Endothelial cell of umbilical vein (primary cell): ENCODE results near the gene DHTKD1. TPM values are rescaled to one million over a fixed set of nuclear protein-coding genes. Genes with fewer than 3 reads are reported as not detected.

Experiments
- BruUV-seq: library from RNA; stranded (reverse); fragments of 400-500 nt; replicated peaks from 2 replicates; lab custom pipeline; 2021; lab: Mats Ljungman, UMichigan
- CTCF ChIA-PET: fragments of 300-600, 350-600 bp; sonication (Branson Sonifier 250); formaldehyde crosslinking; loops from one replicate; lab custom pipeline; 2021; ENCODE audit warnings: antibody characterized with exemption, inconsistent platforms; lab: Charles Lee
- POLR2A ChIA-PET: fragments of 300-600, 350-600 bp; sonication (Branson Sonifier 250); formaldehyde crosslinking; loops from one replicate; lab custom pipeline; 2021; ENCODE audit warnings: antibody characterized with exemption, inconsistent platforms; lab: Charles Lee
- DNase-seq: peaks from one replicate; pipeline ENCODE4 v3.0.0-alpha.2; 2011; ENCODE audit warnings: low read depth, low spot score
- FAIRE-seq: peaks from 2 replicates; lab custom pipeline; 2011; peaks lifted over from hg19 to GRCh38; lab: Jason Lieb, UNC
- H2AFZ ChIP-seq: 2 replicates; pipeline ENCODE4 v1.6.0; 2012; ENCODE audit warnings: low read depth, low read length, control low read depth, inconsistent platforms
- H3K27ac ChIP-seq: 2 replicates; pipeline ENCODE4 v1.5.1; 2011; ENCODE audit warnings: low read depth, mild to moderate bottlenecking, control low read depth, low read length, moderate library complexity; ENCODE audit not compliant: insufficient read depth
- H3K27me3 ChIP-seq, 2 experiments: 2 replicates each; pipeline versions ENCODE4 v1.6.0 to v1.6.1; 2011; ENCODE audit warnings: low read length in 2 of 2, mixed read lengths in 1 of 2; ENCODE audit not compliant: control insufficient read depth in 2 of 2, insufficient read depth in 2 of 2
- H3K36me3 ChIP-seq, 2 experiments: 2 replicates in 1 of 2; 3 replicates in 1 of 2; pipeline ENCODE4 v1.5.1; 2011; ENCODE audit warnings: low read length in 2 of 2, mild to moderate bottlenecking in 1 of 2, moderate library complexity in 1 of 2; ENCODE audit not compliant: control insufficient read depth in 2 of 2, insufficient read depth in 2 of 2; ENCODE audit errors: extremely low read depth in 1 of 2
- H3K4me1 ChIP-seq: 3 replicates; pipeline ENCODE4 v1.5.1; 2011; ENCODE audit warnings: mild to moderate bottlenecking, low read length; ENCODE audit not compliant: control insufficient read depth, insufficient read depth; ENCODE audit errors: extremely low read depth
- H3K4me2 ChIP-seq: 2 replicates; pipeline ENCODE4 v1.6.1; 2011; ENCODE audit warnings: low read length, control low read depth, mixed read lengths; ENCODE audit not compliant: insufficient read depth
- H3K4me3 ChIP-seq, 3 experiments: fragments of 200-600 bp in 1 of 3; sonication (generic), shearing (Covaris generic) in 1 of 3; replicated peaks in 1 of 3; 2 replicates each; pipeline ENCODE4 v1.5.1; 2011 to 2016; ENCODE audit warnings: control low read depth in 3 of 3, low read length in 3 of 3, mild to moderate bottlenecking in 2 of 3, inconsistent platforms in 1 of 3, low read depth in 1 of 3, moderate library complexity in 1 of 3; ENCODE audit not compliant: insufficient read depth in 1 of 3
- H3K79me2 ChIP-seq: 2 replicates; pipeline ENCODE4 v1.6.0; 2012; ENCODE audit warnings: low read length, inconsistent platforms; ENCODE audit not compliant: control insufficient read depth, insufficient read depth
- H3K9ac ChIP-seq: replicated peaks from 2 replicates; pipeline ENCODE3; 2011; ENCODE audit warnings: low read length, control low read depth; ENCODE audit not compliant: insufficient read depth; ENCODE audit errors: extremely low read depth
- H3K9me1 ChIP-seq: replicated peaks from 3 replicates; pipeline ENCODE4 v1.6.0; 2011; ENCODE audit warnings: mild to moderate bottlenecking, low read length; ENCODE audit not compliant: control insufficient read depth, insufficient read depth; ENCODE audit errors: extremely low read depth
- H3K9me3 ChIP-seq: replicated peaks from 2 replicates; pipeline ENCODE4 v1.5.1; 2012; ENCODE audit warnings: low read length, inconsistent platforms; ENCODE audit not compliant: control insufficient read depth, insufficient read depth
- H4K20me1 ChIP-seq: replicated peaks from 2 replicates; pipeline ENCODE3; 2011; ENCODE audit warnings: mild to moderate bottlenecking, low read length; ENCODE audit not compliant: control insufficient read depth, insufficient read depth; ENCODE audit errors: extremely low read depth
- CTCF ChIP-seq, 2 donors: IDR thresholded peaks; 1 replicate in 1 of 2; 2 replicates in 1 of 2; pipeline ENCODE4 v1.5.1; 2011; ENCODE audit warnings: low read length in 2 of 2, mild to moderate bottlenecking in 2 of 2, moderate library complexity in 2 of 2, control low read depth in 1 of 2, inconsistent platforms in 1 of 2, low read depth in 1 of 2; ENCODE audit not compliant: insufficient read depth in 1 of 2; ENCODE audit errors: extremely low read depth in 1 of 2
- EZH2 ChIP-seq: IDR thresholded peaks from 2 replicates; pipeline ENCODE4 v1.6.1; 2012; ENCODE audit warnings: borderline replicate concordance, low read depth, mild to moderate bottlenecking, moderate library complexity, low read length, inconsistent platforms; ENCODE audit not compliant: severe bottlenecking
- FOS ChIP-seq: IDR thresholded peaks from 2 replicates; pipeline ENCODE4 v1.6.1; 2011; ENCODE audit warnings: mild to moderate bottlenecking, low read length, moderate library complexity, borderline replicate concordance; ENCODE audit not compliant: insufficient read depth
- GATA2 ChIP-seq: IDR thresholded peaks from 2 replicates; pipeline ENCODE4 v1.7.0; 2011; ENCODE audit warnings: low read depth, mild to moderate bottlenecking, moderate library complexity, mixed read lengths, low read length; ENCODE audit not compliant: insufficient read length, insufficient read depth
- JUN ChIP-seq: IDR thresholded peaks from 2 replicates; pipeline ENCODE4 v1.6.1; 2011; ENCODE audit warnings: borderline replicate concordance, low read depth; ENCODE audit not compliant: insufficient read length, insufficient read depth
- MYC ChIP-seq: IDR thresholded peaks from one replicate; pipeline ENCODE4 v1.6.1; 2011; ENCODE audit warnings: mild to moderate bottlenecking, low read depth, low read length
- POLR2A ChIP-seq: IDR thresholded peaks from 2 replicates; pipeline ENCODE4 v1.6.1; 2012; ENCODE audit warnings: low read depth, mild to moderate bottlenecking, control low read depth, low read length
- POLR2AphosphoS5 ChIP-seq: IDR thresholded peaks from 2 replicates; pipeline ENCODE4 v1.6.1; 2012; ENCODE audit warnings: low read depth, mild to moderate bottlenecking, control low read depth, low read length, moderate library complexity; ENCODE audit not compliant: insufficient read depth
- dilution Hi-C: fragments of 300-500 bp; cut with MboI; formaldehyde crosslinking; loops from one replicate; pipeline ENCODE4 v1.15.0; 2019; ENCODE audit warnings: low sequenced_read_pairs; ENCODE audit not compliant: extremely low pct_ligation_motif_present
- intact Hi-C: fragments of 100-400 bp; cut with micrococcal nuclease; formaldehyde crosslinking; loops from one replicate; pipeline ENCODE4 v1.10.0; 2022
- polyA plus RNA-seq, 4 experiments: library from polyadenylated mRNA; depleted of rRNA in 3 of 4; stranded (reverse) in 3 of 4; unstranded in 1 of 4; fragments of >200 nt; gene quantifications; 2 replicates each; pipeline versions ENCODE4 v1.2.1 to v1.2.3, GENCODE V29; 2011 to 2012; ENCODE audit warnings: missing spikeins in 1 of 4
- total RNA-seq: library from RNA; stranded (reverse); gene quantifications from 2 replicates; pipeline ENCODE4 v1.2.3, GENCODE V29; 2021
- TF ChIP-seq, protein P1 (sequence below): IDR thresholded peaks from 2 replicates; pipeline ENCODE4 v1.6.1; 2011; ENCODE audit not compliant: insufficient read depth, insufficient read length

The DHTKD1 gene
- total and polyA plus RNA-seq, 2 donors (not counting 3 experiments of a cell fraction or from before 2014, with no cell fraction given), result 15.3 to 22.9 TPM

- H3K4me1 ChIP-seq, result no peaks in the 10 kb centered on the region
- no peaks in the 10 kb centered on the region for H3K9me3 ChIP-seq
- dilution Hi-C loops, result no loop called here
- CTCF ChIA-PET, result no interaction called here
- H3K79me2 ChIP-seq, result peaks cover 32% of the 10 kb centered on the region
- no peak overlapping the region for H3K4me2 ChIP-seq
- no peaks in the 10 kb centered on the region for H3K36me3 ChIP-seq
- H4K20me1 ChIP-seq, result no peaks in the 10 kb centered on the region
- intact Hi-C loops, result no loop called here
- BruUV-seq, result no TSS peak
- H3K9me1 ChIP-seq, result no peaks in the 10 kb centered on the region
- no peak overlapping the region for H2AFZ ChIP-seq
- no peak overlapping the region for H3K27ac ChIP-seq
- POLR2A ChIA-PET, result no interaction called here
- no peaks in the 10 kb centered on the region for H3K27me3 ChIP-seq
- H3K4me3 ChIP-seq, result no peak overlapping the region
- FAIRE-seq (no peak), DNase-seq (no peak)
- no peak overlapping the region for H3K9ac ChIP-seq
- TF ChIP-seq, protein P1, sequence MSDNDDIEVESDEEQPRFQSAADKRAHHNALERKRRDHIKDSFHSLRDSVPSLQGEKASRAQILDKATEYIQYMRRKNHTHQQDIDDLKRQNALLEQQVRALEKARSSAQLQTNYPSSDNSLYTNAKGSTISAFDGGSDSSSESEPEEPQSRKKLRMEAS, result no peak
- TF ChIP-seq POLR2A, result no peak
- no peak for TF ChIP-seq EZH2
Observed at GRCh38 chr10:12020574-12020973, 48.2 kb upstream of the DHTKD1 start.

DNA sequence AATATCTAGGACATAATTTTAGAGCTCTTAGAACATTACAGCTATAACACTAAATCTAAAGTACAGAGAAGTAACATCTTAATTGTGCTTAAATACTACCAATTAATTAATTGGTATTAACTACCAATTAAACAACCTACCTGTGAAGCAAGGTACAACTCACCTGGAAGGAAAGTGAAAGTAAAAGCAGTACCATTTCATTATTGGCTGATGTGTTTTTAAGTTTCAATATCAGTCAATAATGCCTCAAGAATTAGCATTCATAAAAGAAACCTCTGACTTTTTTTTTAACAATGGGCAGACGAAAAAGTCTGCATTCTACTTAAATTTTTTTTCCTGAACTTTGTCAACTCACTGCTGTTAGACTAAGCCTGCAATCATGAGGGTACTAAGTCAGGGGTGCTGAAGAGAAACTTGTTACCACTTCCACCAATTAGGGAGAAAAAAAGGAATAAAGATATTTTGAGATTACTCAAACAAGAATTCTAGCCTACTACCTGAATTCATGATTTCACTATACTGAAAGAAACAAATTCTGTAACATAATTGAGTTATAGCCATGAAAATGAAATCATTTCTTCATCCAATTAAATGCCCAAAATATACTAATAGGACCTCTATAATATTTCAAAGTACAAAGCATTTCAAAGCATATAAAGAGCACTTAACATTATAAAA lies 46.0 kb upstream of the DHTKD1 start:
- no peak overlapping the region for H3K27ac ChIP-seq
- POLR2A ChIA-PET, result no interaction called here
- no peak overlapping the region for H3K4me2 ChIP-seq
- dilution Hi-C loops (no loop called here), intact Hi-C loops (no loop called here)
- DNase-seq (no peak), FAIRE-seq (no peak)
- no peak overlapping the region for H3K4me3 ChIP-seq
- TF ChIP-seq FOS (no peak), EZH2 (no peak), JUN (no peak), POLR2A (no peak), POLR2AphosphoS5 (no peak), GATA2 (no peak), MYC (no peak), CTCF (IDR thresholded peaks at IDR 0.05; ENCODE audit: extremely low read depth in 1 of 2, insufficient read depth in 1 of 2, low read depth in 1 of 2, low read length in 2 of 2) (no peak)
- TF ChIP-seq, protein P1, result no peak
- no peak overlapping the region for H2AFZ ChIP-seq
- H4K20me1 ChIP-seq, result no peaks in the 10 kb centered on the region
- H3K9me3 ChIP-seq, result no peaks in the 10 kb centered on the region
- CTCF ChIA-PET, result no interaction called here
- no peaks in the 10 kb centered on the region for H3K9me1 ChIP-seq
- H3K4me1 ChIP-seq, result no peaks in the 10 kb centered on the region
- no TSS peak for BruUV-seq
- H3K9ac ChIP-seq, result no peak overlapping the region
- peaks cover 42% of the 10 kb centered on the region for H3K79me2 ChIP-seq
- no peaks in the 10 kb centered on the region for H3K36me3 ChIP-seq
- no peaks in the 10 kb centered on the region for H3K27me3 ChIP-seq
